Uterus (tissue), 4 donors: Measurements from ENCODE around the gene FRMPD2. TPM values are rescaled to one million over a fixed set of nuclear protein-coding genes. Genes with fewer than 3 reads are reported as not detected.
"Not testable (repeated sequence)": the region's sequence is repeated elsewhere in the genome, so short reads cannot be mapped to it uniquely, and the experiment has no call there.

ENCODE experiments used
- DNase-seq, 2 donors: peaks; one replicate each; pipeline ENCODE4 v3.0.0-alpha.2; 2019 to 2020
- H3K27ac ChIP-seq, 2 donors: fragments of 200-600 bp; sonication (generic); 1 replicate in 1 of 2; 2 replicates in 1 of 2; pipeline ENCODE4 v1.5.1; 2016 to 2018
- H3K27me3 ChIP-seq, 2 donors: fragments of 200-600 bp; sonication (generic); one replicate each; pipeline ENCODE4 v1.5.1; 2018 to 2019; ENCODE audit warnings: control low read depth in 1 of 2
- H3K36me3 ChIP-seq, 2 donors: fragments of 200-600 bp; sonication (generic); one replicate each; pipeline ENCODE4 v1.5.1; 2019; ENCODE audit warnings: control low read depth in 1 of 2
- H3K4me1 ChIP-seq, 2 donors: fragments of 200-600 bp; sonication (generic); one replicate each; pipeline ENCODE4 v1.5.1; 2018 to 2019; ENCODE audit warnings: control low read depth in 1 of 2
- H3K4me3 ChIP-seq, 2 donors: fragments of 200-600 bp; sonication (generic); 1 replicate in 1 of 2; 2 replicates in 1 of 2; pipeline ENCODE4 v1.5.1; 2018 to 2019; ENCODE audit warnings: mild to moderate bottlenecking in 1 of 2
- H3K9me3 ChIP-seq, 2 donors: fragments of 200-600 bp; sonication (generic); one replicate each; pipeline ENCODE4 v1.5.1; 2019; ENCODE audit warnings: control low read depth in 1 of 2
- intact Hi-C: fragments of 100-400 bp; cut with DNase I; formaldehyde crosslinking; loops from one replicate; pipeline ENCODE4 v1.15.1; 2023; ENCODE audit warnings: low total_unique reads
- total RNA-seq, 4 donors: library from RNA; depleted of rRNA in 3 of 4; stranded (reverse); fragments of >200 nt in 3 of 4; gene quantifications; one replicate each; pipeline versions ENCODE4 v1.1.0 to v1.2.4, GENCODE V29; 2014 to 2023
- donor health status: DM: yes; HTN: yes; CAD: no.

The FRMPD2 gene
- total RNA-seq, 4 donors from 2014 or later = 0.21 to 2.5 (median 0.26) TPM; not detected in 1

- DNase-seq, H3K36me3 ChIP-seq, H3K4me1 ChIP-seq, H3K9me3 ChIP-seq, H3K4me3 ChIP-seq, H3K27me3 ChIP-seq, H3K27ac ChIP-seq, intact Hi-C loops: not testable (repeated sequence)
Observed at GRCh38 chr10:48122618-48123017, 151.9 kb downstream of the FRMPD2 start.

DNA sequence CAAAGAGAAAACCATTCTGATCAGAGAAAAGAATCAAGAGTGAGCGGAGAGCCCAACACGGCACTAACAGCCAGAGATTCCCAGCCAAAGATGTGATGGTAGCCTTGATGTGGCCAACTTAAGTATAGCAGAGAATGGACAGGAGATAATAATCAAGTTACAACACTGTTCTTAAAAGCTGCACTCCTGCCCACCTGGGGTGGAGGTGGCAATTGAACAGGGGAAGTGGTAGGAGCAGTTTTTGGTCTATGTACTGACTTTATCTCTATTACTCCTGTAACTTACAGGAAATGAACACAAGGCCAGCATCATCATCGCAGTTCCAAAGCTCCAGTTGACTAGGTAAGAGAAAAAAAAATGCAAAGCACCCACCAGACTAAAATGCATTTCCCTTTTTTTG, 164.2 kb downstream of the FRMPD2 start:
- H3K4me1 ChIP-seq, H3K9me3 ChIP-seq, intact Hi-C loops, H3K27me3 ChIP-seq, H3K27ac ChIP-seq, DNase-seq, H3K4me3 ChIP-seq, H3K36me3 ChIP-seq: not testable (repeated sequence)

Other genes with a start within 250 kb of the FRMPD2 start
- 100 to 1,000 TPM in 1 of 4 donors, 10 to 100 TPM in 3; 13.6 to 182 (median 41.7) TPM for gene MAPK8, start 32.0 kb upstream of the FRMPD2 start, total RNA-seq